Stimulated activated CD4-positive, alpha-beta T cell treated with anti-CD3 and anti-CD28 coated beads, TNF-alpha, amount 100 ng/mL, for 48 hours (primary cell): ENCODE data around the gene TUFM.
"Not testable (repeated sequence)": the region's sequence is repeated elsewhere in the genome, so short reads cannot be mapped to it uniquely, and the experiment has no call there.

Source experiments
- DNase-seq, 3 donors: peaks; one replicate each; pipeline ENCODE4 v3.0.0-alpha.2; 2020; ENCODE audit warnings: low read depth in 3 of 3

Gene TUFM

DNA sequence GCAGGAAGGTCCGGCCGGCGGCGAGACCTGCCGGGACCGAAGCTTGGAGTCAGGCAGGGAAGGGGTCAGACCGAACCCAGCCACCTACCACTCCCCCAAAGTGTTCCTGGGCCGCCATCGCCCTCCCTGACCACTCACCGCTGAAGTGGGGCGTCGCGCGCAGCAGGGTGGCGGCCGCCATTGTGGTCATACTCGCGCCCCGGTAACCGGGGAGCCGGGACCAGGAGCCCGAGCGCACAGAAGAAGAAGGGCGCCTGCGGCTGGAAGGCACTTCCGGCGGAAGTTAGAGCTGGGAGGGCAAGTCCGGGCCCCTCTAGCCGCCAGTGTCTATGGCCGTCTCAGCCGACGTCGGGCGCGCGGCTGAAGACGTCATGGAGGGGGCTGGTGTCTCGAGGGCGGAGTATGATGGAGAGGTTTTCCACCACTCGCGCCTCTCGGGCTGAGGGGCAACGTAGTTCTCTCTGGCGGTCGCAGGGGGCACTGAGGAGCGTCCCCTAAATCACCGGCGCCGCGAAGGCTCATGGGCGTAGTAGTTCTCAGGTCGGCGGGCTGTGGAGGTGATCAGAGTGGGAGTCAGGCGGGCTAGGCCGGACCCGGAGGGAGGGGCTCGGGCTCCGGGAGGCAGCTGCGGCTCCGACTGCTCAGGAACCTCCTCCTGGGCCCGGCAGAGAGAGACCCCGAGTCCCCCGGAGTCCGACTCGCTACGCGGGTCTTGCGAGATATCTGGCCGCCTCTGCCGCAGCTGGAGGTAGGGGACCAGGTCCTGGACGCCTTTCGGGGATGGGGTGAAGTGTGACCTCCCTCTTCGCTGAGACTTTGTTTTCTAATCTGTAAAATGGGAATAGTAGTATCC lies at the start of gene TUFM:
Gene TUFM, minus strand, starts transcription at position 269 of the 853 bp plus-strand sequence. Its CDS starts 79 bp downstream, at position 190.
- peak; percentile 93 to 98 (median 96) for DNase-seq

- no peak for DNase-seq
These were observed 49.5 kb upstream of the TUFM start for GRCh38 chr16:28895609-28896008.

DNA sequence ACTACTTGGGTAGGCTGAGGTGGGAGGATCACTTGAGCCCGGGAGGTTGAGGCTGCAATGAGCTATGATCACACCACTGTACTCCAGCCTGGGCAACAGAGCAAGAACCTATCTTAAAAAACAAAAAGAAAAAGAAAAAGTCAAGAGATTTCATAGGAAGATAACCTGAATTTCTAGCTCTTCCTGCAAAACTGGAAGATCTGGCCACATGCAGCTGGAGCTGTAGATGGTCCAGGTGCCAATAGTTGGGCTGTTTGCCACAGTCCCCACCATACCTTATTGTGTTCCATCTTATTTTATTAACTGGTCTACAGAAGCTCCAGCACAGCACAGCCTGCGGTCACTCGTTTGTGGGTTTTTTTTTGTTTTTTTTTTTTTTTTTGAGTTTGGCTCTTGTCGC lies 47.1 kb upstream of the TUFM start:
- no peak for DNase-seq

DNA sequence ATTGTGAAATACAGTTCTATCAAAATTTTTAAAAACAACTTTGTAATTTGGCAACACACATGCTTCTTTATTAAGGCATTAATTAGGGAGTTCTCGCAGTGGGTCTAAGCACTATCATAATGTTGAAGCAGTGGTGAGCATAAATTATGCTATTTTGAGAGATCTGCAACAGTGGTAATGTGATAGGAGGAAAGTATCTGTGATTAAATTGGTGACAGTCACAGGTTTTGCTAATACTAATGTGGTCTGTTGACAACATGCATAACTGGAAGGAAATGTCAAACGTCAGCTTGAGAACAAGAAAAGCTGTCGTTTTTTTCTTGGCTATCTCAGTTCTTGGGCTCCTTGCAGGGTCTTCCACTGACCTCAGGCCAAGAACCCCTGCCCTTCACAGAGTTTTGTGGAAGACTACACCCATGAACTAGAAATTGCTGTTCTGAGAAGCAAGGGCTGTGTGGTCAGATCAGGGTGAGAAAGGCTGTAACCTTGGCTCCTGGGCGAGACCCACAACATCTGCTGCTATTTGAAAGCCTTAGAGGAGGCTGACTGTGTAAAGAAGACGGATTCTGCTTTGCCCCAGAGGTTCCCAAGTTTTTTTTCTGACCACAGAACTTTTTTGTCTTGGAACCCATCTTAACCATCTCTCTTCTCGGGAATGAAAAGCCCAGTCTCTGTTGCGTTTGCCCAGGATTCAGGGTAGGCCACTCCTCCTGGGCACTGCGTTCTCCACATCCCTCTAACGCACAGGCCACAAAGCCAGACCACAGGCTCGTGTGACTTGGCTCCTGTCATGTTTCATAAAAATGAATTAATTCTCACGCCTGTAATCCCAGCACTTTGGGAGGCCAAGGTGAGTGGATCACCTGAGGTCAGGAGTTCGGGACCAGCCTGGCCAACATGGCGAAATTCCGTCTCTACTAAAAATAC lies 46.1 kb upstream of the TUFM start:
- no peak for DNase-seq

DNA sequence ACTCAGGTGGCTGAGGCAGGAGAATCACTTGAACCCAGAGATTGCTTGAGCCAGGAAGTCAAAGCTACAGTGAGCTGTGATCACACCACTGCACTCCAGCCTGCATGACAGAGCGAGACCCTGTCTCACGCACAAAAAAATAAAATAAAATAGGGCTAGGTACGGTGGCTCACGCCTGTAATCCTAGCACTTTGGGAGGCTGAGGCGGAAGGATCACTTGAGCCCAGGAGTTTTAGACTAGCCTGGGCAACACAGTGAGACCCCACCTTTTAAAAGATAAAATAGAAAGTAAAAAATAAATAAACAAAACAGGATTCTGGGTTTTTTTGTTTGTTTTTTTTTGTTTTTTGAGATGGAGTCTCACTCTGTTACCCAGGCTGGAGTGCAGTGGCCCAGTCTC lies 44.2 kb upstream of the TUFM start:
- DNase-seq: not testable (repeated sequence)

DNA sequence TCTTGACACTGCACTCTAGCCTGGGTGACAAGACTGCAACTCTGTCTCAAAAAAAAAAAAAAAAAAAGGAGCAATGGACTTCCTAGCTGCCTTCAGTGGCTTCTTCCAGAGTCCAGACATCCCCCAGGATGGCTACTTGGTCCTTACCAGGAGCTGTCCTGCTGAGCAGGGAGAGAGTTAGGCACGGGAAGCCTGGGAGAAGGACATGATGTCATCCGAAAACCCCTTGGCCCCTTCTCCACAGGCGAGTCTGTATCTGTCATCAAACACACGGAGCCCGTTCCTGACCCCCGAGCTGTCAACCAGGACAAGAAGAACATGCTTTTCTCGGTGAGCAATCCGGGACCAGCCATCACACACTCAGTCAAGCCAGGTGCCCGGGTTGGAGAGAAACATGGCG lies 40.8 kb upstream of the TUFM start:
- DNase-seq: no peak

DNA sequence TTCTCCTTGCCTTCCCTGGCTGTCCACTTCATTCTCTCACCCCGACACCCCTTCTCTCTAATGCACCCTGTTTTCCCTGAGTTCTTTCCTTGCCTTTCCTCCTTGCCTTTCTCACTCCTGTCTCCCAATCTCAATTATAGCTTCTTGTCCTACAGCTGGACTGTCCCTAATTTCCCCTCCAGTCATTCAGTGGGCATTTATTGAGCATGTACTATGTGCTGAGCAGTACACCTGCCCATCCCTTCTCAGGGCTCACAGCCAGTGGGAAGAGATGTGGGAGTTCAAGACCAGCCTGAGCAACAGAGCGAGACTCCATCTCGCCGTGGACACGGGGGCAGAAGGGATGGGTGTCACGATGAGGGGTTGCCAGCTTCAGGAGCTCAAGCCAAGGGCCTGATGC lies 37.9 kb upstream of the TUFM start:
- no peak for DNase-seq

GRCh38 chr16:28883221-28883996 lies 37.3 kb upstream of the TUFM start:
- no peak for DNase-seq

DNA sequence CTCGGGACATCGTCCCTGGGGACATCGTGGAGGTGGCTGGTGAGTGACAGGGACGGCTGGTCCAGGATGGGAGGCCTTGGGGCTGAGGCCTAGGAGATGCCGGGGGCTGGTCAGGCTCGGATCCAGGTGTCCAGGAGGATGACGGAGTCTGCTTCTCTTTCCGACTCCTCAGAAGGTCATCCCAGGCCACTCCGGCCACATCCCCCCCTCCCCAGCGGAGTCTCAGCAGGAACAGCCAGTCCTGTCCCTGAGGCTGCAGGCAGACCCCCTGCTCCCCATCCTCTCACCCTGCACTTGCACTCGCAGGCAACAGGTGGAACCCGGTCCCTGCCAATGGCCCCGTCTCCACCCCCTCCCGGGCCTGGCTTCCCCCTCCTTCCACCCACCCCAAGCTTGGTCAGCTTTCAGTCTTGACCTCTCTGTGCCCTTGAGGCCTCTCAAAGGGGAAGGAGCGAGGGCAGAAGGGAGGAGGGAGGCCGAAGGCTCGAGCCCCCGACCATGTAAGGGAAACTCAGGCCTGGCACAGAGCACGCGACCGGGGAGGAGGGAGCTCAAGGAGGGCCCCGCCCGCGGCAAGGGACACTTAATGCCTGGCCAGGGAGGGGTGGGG lies 36.5 kb upstream of the TUFM start:
- DNase-seq: no peak

DNA sequence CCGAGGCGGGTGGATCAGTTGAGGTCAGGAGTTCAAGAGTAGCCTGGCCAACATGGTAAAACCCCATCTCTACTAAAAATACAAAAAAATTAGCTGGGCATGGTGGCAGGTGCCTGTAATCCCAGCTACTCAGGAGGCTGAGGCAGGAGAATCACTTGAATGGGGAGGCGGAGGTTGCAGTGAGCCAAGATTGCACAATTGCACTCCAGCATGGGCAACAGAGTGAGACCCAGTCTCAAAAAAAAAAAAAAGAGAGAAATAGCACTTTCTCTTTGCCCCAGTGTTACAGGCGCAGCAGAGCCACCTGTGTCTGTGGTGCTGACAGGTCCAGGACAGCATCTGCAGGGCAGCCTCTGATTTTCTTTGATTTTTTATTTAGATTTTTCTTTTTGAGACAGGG lies 35.4 kb upstream of the TUFM start:
- not testable (repeated sequence) for DNase-seq

DNA sequence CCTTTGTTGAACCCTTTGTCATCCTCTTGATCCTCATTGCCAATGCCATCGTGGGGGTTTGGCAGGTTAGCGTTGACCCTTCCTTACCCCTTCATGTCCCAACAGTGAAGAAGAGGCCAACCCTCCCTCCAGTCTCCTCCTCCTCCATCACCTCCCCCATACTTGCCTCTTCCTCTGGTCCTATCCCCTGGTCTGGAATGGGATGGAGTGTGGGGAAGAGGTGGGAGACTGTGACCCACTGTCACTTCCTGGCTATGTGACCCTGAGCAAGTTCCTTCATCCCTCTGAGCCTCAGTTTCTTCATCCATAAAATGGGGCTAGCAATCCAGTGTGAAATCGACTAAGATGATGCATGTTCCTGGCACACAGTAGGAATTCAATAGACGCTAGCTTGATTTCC lies 34.8 kb upstream of the TUFM start:
- no peak for DNase-seq

- DNase-seq: no peak
These were observed 34.4 kb upstream of the TUFM start for GRCh38 chr16:28880589-28880915.

- DNase-seq: peak; percentile 90 to 95 (median 90)
These were observed 33.9 kb upstream of the TUFM start for GRCh38 chr16:28879841-28880588.

DNA sequence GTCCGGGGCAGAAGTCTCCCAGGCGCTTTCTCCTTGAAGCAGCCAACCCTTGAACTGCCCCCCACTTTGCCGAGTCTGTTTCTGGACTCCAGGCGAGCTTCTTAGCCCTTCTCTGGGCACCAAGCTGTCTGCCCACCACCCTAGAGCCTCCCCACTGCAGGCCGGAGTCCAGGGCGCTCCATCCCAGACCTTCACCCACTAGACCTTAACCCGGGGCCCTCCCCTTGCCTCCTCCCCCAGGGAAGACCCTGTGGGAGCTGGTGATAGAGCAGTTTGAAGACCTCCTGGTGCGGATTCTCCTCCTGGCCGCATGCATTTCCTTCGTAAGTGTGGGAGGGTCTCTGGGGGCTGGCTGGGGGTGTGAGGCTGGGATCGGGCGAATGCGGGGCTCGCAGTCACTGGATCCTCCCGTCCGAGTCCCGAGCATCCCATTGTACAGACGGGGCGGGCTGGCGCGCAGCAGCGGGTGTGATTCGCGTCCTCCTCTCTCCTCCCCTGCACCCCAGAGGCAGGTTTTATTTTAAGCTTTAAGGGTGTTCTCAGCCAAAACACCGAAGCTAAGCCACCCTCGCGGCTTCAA lies 33.2 kb upstream of the TUFM start:
- DNase-seq: peak in 1 of 3 donors; percentile 6

DNA sequence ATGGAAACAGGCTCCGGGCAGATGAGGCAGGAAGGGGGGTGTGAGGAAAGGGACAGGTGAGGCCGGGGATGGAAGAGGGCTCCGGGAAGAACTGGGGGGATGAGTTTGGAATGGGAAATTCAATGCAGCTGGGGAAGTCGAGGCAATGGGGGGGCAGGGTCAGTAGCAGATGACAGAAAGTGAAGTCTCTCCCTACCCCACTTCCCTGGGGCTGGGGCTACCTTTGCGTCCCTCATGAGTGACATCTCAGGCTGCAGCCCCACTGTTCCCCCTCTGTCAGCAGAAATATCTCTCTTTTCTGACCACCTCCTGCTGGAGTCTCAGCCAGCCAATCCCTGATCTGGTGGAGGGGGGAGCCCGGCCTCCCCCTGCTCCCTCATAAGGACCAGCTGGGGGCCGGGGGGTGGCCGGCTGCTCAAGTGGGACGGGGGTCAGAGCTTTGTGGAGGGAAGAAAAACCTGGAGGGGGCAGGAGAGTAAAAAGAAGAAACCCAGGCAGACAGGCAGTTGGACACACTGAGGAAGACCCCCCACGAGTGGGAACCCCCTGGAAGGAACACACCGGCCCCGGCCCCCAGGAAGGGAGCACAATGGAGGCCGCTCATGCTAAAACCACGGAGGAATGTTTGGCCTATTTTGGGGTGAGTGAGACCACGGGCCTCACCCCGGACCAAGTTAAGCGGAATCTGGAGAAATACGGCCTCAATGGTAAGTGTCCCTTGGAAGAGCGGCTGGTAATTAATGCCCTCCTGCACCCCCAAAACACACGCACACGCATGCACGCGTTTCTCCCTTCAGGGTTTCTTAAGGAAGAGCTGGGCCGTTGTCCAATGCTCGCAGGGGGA lies 32.2 kb upstream of the TUFM start, which contains the start of gene ATP2A1:
Gene ATP2A1, plus strand, starts transcription at position 406 of the 844 bp plus-strand sequence. Its CDS starts 184 bp downstream, at position 590.
- no peak for DNase-seq

DNA sequence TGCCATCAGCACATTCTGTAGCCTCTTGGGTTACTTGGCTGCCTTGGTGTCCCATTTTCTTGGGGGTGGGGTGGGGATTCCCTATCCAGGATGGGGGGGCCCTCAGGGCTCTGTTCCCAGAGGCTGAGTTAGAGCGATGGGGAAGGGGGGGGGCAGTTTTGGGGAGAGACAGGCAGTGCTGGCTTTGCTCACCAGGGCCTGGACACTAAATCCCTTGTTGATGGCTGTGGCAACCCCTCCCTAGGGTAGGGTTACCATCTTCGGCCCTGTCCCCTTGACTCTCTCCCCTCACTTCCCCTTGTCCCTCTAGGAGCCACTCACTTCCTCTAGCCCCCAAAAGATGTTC lies 31.5 kb upstream of the TUFM start:
- DNase-seq: no peak

- no peak for DNase-seq
These were observed 31.0 kb upstream of the TUFM start for GRCh38 chr16:28876973-28877654.

DNA sequence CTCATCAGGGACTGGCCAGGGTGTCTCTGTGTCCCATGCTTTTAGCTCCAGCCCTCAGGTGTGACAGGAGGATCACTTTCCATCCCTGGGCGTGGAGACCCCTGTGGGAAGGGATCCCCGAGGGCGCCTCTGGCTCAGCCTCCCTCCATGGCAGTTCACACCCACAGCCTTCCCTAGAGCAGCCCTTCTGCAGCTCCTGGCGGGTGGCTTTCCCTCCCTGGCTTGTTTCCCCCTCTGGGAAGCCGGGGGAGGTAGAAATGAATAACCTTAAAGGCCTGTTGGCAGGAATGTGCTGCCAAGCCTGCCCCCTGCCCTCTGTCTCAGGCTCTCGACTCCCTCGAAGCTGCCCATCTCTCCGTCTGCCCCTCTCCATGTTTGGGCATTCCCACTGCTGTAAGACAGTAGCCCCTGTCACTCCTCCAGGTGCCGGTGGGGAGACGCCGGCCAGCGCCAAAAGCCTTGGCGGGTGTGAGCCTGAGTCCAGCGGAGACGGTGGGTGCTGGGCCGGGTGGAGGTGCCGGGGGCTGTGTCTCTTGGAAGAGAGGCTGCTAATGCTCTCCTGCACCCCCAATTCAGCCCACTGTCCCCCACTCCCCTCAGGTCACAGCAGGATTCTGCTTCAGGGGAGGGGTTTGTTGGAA lies 30.0 kb upstream of the TUFM start:
- no peak for DNase-seq
